ENCODE results near the gene VPS26C. TPM values are rescaled to one million over a fixed set of nuclear protein-coding genes. Genes with fewer than 3 reads are reported as not detected.

The VPS26C gene
- total and polyA plus RNA-seq, 9 of the 15 experiments (the other 6 are each of a cell fraction or from before 2014, with no cell fraction given), result 32.8 to 48.7 (median 42.1) TPM

DNA sequence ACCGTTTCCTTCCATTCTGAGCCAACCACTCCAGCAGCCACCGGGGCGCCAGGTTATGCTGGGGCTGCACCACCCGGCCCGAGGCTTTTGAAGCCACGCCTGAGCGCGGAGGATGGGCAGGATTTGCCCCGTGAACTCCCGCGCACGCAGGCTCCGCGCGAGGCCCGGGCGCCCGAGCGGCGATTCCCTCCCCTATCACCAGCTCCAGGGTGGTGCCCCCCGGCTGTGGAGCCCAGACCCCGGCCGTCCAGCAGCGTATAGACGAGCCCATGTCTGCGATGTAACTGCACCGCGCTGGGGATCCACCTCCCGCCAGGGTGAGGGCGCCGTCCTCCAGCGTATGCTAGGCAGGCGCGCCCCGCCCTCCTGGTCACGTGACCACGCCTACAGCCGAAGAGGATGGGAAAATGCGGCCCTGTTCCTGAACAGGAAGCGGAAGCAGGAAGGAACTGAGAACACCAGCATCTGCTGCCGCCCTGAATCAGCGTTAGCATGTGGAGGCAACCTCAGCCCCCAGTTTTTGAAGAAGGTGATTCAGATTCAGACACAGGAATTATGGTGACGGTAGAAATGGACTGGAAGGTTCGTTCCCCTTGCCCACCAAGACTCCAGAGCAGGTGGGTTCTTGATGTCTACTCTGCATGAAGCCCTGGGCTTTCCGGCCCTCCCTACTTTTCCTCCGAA, 46.0 kb downstream of the VPS26C start (continued):
- no peak for TF ChIP-seq HNRNPLL (IDR thresholded peaks at IDR 0.05; ENCODE audit: low read depth, low read length, poor library complexity, severe bottlenecking)
- peak; percentile 52 to 78 for TF ChIP-seq RAD21 (CRISPR knock-in tag; conservative IDR thresholded peaks at IDR 0.05 in 1 of 2, IDR thresholded peaks at IDR 0.05 in 1 of 2)
- TF ChIP-seq CEBPB (tag; IDR thresholded peaks at IDR 0.05), result no peak
- TF ChIP-seq WHSC1 (IDR thresholded peaks at IDR 0.05; ENCODE audit: low read length), result no peak
- no peak for TF ChIP-seq ZFP1 (CRISPR knock-in tag; IDR thresholded peaks at IDR 0.05)
- TF ChIP-seq, protein P1, sequence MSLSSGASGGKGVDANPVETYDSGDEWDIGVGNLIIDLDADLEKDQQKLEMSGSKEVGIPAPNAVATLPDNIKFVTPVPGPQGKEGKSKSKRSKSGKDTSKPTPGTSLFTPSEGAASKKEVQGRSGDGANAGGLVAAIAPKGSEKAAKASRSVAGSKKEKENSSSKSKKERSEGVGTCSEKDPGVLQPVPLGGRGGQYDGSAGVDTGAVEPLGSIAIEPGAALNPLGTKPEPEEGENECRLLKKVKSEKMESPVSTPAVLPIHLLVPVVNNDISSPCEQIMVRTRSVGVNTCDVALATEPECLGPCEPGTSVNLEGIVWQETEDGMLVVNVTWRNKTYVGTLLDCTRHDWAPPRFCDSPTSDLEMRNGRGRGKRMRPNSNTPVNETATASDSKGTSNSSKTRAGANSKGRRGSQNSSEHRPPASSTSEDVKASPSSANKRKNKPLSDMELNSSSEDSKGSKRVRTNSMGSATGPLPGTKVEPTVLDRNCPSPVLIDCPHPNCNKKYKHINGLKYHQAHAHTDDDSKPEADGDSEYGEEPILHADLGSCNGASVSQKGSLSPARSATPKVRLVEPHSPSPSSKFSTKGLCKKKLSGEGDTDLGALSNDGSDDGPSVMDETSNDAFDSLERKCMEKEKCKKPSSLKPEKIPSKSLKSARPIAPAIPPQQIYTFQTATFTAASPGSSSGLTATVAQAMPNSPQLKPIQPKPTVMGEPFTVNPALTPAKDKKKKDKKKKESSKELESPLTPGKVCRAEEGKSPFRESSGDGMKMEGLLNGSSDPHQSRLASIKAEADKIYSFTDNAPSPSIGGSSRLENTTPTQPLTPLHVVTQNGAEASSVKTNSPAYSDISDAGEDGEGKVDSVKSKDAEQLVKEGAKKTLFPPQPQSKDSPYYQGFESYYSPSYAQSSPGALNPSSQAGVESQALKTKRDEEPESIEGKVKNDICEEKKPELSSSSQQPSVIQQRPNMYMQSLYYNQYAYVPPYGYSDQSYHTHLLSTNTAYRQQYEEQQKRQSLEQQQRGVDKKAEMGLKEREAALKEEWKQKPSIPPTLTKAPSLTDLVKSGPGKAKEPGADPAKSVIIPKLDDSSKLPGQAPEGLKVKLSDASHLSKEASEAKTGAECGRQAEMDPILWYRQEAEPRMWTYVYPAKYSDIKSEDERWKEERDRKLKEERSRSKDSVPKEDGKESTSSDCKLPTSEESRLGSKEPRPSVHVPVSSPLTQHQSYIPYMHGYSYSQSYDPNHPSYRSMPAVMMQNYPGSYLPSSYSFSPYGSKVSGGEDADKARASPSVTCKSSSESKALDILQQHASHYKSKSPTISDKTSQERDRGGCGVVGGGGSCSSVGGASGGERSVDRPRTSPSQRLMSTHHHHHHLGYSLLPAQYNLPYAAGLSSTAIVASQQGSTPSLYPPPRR (CRISPR knock-in tag; IDR thresholded peaks at IDR 0.05; ENCODE audit: borderline replicate concordance), result no peak
- no peak for TF ChIP-seq IRF9 (tag; IDR thresholded peaks at IDR 0.05)
- TF ChIP-seq ZBTB34 (CRISPR knock-in tag; IDR thresholded peaks at IDR 0.05), result no peak
- TF ChIP-seq, protein P2, sequence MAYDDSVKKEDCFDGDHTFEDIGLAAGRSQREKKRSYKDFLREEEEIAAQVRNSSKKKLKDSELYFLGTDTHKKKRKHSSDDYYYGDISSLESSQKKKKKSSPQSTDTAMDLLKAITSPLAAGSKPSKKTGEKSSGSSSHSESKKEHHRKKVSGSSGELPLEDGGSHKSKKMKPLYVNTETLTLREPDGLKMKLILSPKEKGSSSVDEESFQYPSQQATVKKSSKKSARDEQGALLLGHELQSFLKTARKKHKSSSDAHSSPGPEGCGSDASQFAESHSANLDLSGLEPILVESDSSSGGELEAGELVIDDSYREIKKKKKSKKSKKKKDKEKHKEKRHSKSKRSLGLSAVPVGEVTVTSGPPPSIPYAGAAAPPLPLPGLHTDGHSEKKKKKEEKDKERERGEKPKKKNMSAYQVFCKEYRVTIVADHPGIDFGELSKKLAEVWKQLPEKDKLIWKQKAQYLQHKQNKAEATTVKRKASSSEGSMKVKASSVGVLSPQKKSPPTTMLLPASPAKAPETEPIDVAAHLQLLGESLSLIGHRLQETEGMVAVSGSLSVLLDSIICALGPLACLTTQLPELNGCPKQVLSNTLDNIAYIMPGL (CRISPR knock-in tag; IDR thresholded peaks at IDR 0.05), result no peak
- TF ChIP-seq ZKSCAN3 (CRISPR knock-in tag; IDR thresholded peaks at IDR 0.05), result no peak
- TF ChIP-seq MAZ (CRISPR knock-in tag; conservative IDR thresholded peaks at IDR 0.05 in 1 of 2, IDR thresholded peaks at IDR 0.05 in 1 of 2), result peak; percentile 65 to 89; a peak in 3 of 4 replicates
- no peak for TF ChIP-seq ILF3 (IDR thresholded peaks at IDR 0.05; ENCODE audit: borderline replicate concordance)
- TF ChIP-seq CBX1 (IDR thresholded peaks at IDR 0.05; ENCODE audit: low read depth), result peak; percentile 72; the same call in 1 of the 2 replicates
- TF ChIP-seq TRIM25 (IDR thresholded peaks at IDR 0.05; ENCODE audit: borderline replicate concordance), result no peak
- no peak for TF ChIP-seq CSDE1 (IDR thresholded peaks at IDR 0.05)
- no peak for TF ChIP-seq COPS2 (conservative IDR thresholded peaks at IDR 0.05)
- TF ChIP-seq RFX1 (IDR thresholded peaks at IDR 0.05), result no peak

Measured in K562 (cell line).